Esophagus muscularis mucosa (tissue), 3 donors: ENCODE measurements around the gene TMEM106B.

Experiments used
- POLR2A ChIP-seq: fragments of 450-650 bp; IDR thresholded peaks from one replicate; pipeline ENCODE4 v1.6.1; 2017; ENCODE audit warnings: antibody characterized with exemption, moderate library complexity, mild to moderate bottlenecking, low read depth
- POLR2AphosphoS5 ChIP-seq, 2 donors: sonication (generic); formaldehyde crosslinking; IDR thresholded peaks; one replicate each; pipeline ENCODE4 v1.6.1; 2017; ENCODE audit warnings: antibody characterized with exemption in 2 of 2
- TF ChIP-seq, protein P1 (sequence below), 3 experiments: fragments of 200-600 bp in 2 of 3; fragments of 450-650 bp in 1 of 3; sonication (generic) in 2 of 3; IDR thresholded peaks; one replicate each; pipeline ENCODE4 v1.5.1; 2017 to 2019; ENCODE audit warnings: antibody characterized with exemption in 3 of 3, mild to moderate bottlenecking in 2 of 3, moderate library complexity in 1 of 3

DNA sequence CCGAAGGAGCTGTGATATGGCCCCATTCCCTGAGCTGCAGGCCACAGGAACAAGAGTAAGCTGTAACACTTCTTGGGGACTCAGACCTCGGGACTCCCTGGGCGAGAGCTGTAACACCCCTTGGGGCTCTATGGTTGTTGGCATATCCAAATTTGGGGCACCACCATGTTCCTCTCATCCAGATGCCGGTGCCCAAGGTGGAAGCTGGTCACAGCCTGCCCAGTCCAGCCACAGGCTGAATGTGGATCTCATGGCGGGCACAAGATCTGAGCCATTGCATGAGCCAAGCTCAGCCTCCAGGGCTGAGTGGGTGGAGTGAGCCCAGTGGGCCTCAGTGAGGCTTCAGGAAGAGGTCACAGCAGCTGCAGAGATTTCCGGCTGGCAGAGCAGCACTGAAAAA is 78.9 kb downstream of the TMEM106B start:
- TF ChIP-seq, protein P1, sequence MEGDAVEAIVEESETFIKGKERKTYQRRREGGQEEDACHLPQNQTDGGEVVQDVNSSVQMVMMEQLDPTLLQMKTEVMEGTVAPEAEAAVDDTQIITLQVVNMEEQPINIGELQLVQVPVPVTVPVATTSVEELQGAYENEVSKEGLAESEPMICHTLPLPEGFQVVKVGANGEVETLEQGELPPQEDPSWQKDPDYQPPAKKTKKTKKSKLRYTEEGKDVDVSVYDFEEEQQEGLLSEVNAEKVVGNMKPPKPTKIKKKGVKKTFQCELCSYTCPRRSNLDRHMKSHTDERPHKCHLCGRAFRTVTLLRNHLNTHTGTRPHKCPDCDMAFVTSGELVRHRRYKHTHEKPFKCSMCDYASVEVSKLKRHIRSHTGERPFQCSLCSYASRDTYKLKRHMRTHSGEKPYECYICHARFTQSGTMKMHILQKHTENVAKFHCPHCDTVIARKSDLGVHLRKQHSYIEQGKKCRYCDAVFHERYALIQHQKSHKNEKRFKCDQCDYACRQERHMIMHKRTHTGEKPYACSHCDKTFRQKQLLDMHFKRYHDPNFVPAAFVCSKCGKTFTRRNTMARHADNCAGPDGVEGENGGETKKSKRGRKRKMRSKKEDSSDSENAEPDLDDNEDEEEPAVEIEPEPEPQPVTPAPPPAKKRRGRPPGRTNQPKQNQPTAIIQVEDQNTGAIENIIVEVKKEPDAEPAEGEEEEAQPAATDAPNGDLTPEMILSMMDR (IDR thresholded peaks at IDR 0.05): no peak
- TF ChIP-seq POLR2AphosphoS5 (IDR thresholded peaks at IDR 0.05) (no peak), POLR2A (no peak)
